Endothelial cell of umbilical vein (primary cell): Measurements from ENCODE around the gene GSG1L. TPM values are rescaled to one million over a fixed set of nuclear protein-coding genes. Genes with fewer than 3 reads are reported as not detected.

ENCODE experiments used
- BruUV-seq: library from RNA; stranded (reverse); fragments of 400-500 nt; replicated peaks from 2 replicates; lab custom pipeline; 2021; lab: Mats Ljungman, UMichigan
- CTCF ChIA-PET: fragments of 300-600, 350-600 bp; sonication (Branson Sonifier 250); formaldehyde crosslinking; loops from one replicate; lab custom pipeline; 2021; ENCODE audit warnings: antibody characterized with exemption, inconsistent platforms; lab: Charles Lee
- POLR2A ChIA-PET: fragments of 300-600, 350-600 bp; sonication (Branson Sonifier 250); formaldehyde crosslinking; loops from one replicate; lab custom pipeline; 2021; ENCODE audit warnings: antibody characterized with exemption, inconsistent platforms; lab: Charles Lee
- DNase-seq: peaks from one replicate; pipeline ENCODE4 v3.0.0-alpha.2; 2011; ENCODE audit warnings: low read depth, low spot score
- FAIRE-seq: peaks from 2 replicates; lab custom pipeline; 2011; peaks lifted over from hg19 to GRCh38; lab: Jason Lieb, UNC
- H2AFZ ChIP-seq: 2 replicates; pipeline ENCODE4 v1.6.0; 2012; ENCODE audit warnings: low read depth, low read length, control low read depth, inconsistent platforms
- H3K27ac ChIP-seq: 2 replicates; pipeline ENCODE4 v1.5.1; 2011; ENCODE audit warnings: low read depth, mild to moderate bottlenecking, control low read depth, low read length, moderate library complexity; ENCODE audit not compliant: insufficient read depth
- H3K27me3 ChIP-seq, 2 experiments: 2 replicates each; pipeline versions ENCODE4 v1.6.0 to v1.6.1; 2011; ENCODE audit warnings: low read length in 2 of 2, mixed read lengths in 1 of 2; ENCODE audit not compliant: control insufficient read depth in 2 of 2, insufficient read depth in 2 of 2
- H3K36me3 ChIP-seq, 2 experiments: 2 replicates in 1 of 2; 3 replicates in 1 of 2; pipeline ENCODE4 v1.5.1; 2011; ENCODE audit warnings: low read length in 2 of 2, mild to moderate bottlenecking in 1 of 2, moderate library complexity in 1 of 2; ENCODE audit not compliant: control insufficient read depth in 2 of 2, insufficient read depth in 2 of 2; ENCODE audit errors: extremely low read depth in 1 of 2
- H3K4me1 ChIP-seq: 3 replicates; pipeline ENCODE4 v1.5.1; 2011; ENCODE audit warnings: mild to moderate bottlenecking, low read length; ENCODE audit not compliant: control insufficient read depth, insufficient read depth; ENCODE audit errors: extremely low read depth
- H3K4me2 ChIP-seq: 2 replicates; pipeline ENCODE4 v1.6.1; 2011; ENCODE audit warnings: low read length, control low read depth, mixed read lengths; ENCODE audit not compliant: insufficient read depth
- H3K4me3 ChIP-seq, 3 experiments: fragments of 200-600 bp in 1 of 3; sonication (generic), shearing (Covaris generic) in 1 of 3; replicated peaks in 1 of 3; 2 replicates each; pipeline ENCODE4 v1.5.1; 2011 to 2016; ENCODE audit warnings: control low read depth in 3 of 3, low read length in 3 of 3, mild to moderate bottlenecking in 2 of 3, inconsistent platforms in 1 of 3, low read depth in 1 of 3, moderate library complexity in 1 of 3; ENCODE audit not compliant: insufficient read depth in 1 of 3
- H3K79me2 ChIP-seq: 2 replicates; pipeline ENCODE4 v1.6.0; 2012; ENCODE audit warnings: low read length, inconsistent platforms; ENCODE audit not compliant: control insufficient read depth, insufficient read depth
- H3K9ac ChIP-seq: replicated peaks from 2 replicates; pipeline ENCODE3; 2011; ENCODE audit warnings: low read length, control low read depth; ENCODE audit not compliant: insufficient read depth; ENCODE audit errors: extremely low read depth
- H3K9me1 ChIP-seq: replicated peaks from 3 replicates; pipeline ENCODE4 v1.6.0; 2011; ENCODE audit warnings: mild to moderate bottlenecking, low read length; ENCODE audit not compliant: control insufficient read depth, insufficient read depth; ENCODE audit errors: extremely low read depth
- H3K9me3 ChIP-seq: replicated peaks from 2 replicates; pipeline ENCODE4 v1.5.1; 2012; ENCODE audit warnings: low read length, inconsistent platforms; ENCODE audit not compliant: control insufficient read depth, insufficient read depth
- H4K20me1 ChIP-seq: replicated peaks from 2 replicates; pipeline ENCODE3; 2011; ENCODE audit warnings: mild to moderate bottlenecking, low read length; ENCODE audit not compliant: control insufficient read depth, insufficient read depth; ENCODE audit errors: extremely low read depth
- FOS ChIP-seq: IDR thresholded peaks from 2 replicates; pipeline ENCODE4 v1.6.1; 2011; ENCODE audit warnings: mild to moderate bottlenecking, low read length, moderate library complexity, borderline replicate concordance; ENCODE audit not compliant: insufficient read depth
- dilution Hi-C: fragments of 300-500 bp; cut with MboI; formaldehyde crosslinking; loops from one replicate; pipeline ENCODE4 v1.15.0; 2019; ENCODE audit warnings: low sequenced_read_pairs; ENCODE audit not compliant: extremely low pct_ligation_motif_present
- intact Hi-C: fragments of 100-400 bp; cut with micrococcal nuclease; formaldehyde crosslinking; loops from one replicate; pipeline ENCODE4 v1.10.0; 2022
- polyA plus RNA-seq, 4 experiments: library from polyadenylated mRNA; depleted of rRNA in 3 of 4; stranded (reverse) in 3 of 4; unstranded in 1 of 4; fragments of >200 nt; gene quantifications; 2 replicates each; pipeline versions ENCODE4 v1.2.1 to v1.2.3, GENCODE V29; 2011 to 2012; ENCODE audit warnings: missing spikeins in 1 of 4
- total RNA-seq: library from RNA; stranded (reverse); gene quantifications from 2 replicates; pipeline ENCODE4 v1.2.3, GENCODE V29; 2021
- TF ChIP-seq, protein P1 (sequence below), 2 donors: IDR thresholded peaks; 1 replicate in 1 of 2; 2 replicates in 1 of 2; pipeline ENCODE4 v1.5.1; 2011; ENCODE audit warnings: low read length in 2 of 2, mild to moderate bottlenecking in 2 of 2, moderate library complexity in 2 of 2, control low read depth in 1 of 2, inconsistent platforms in 1 of 2, low read depth in 1 of 2; ENCODE audit not compliant: insufficient read depth in 1 of 2; ENCODE audit errors: extremely low read depth in 1 of 2

The GSG1L gene
- total and polyA plus RNA-seq, 2 donors (not counting 3 experiments of a cell fraction or from before 2014, with no cell fraction given) = 0.06 TPM; not detected in 1

GRCh38 chr16:27867122-27868110 lies 196.1 kb downstream of the GSG1L start:
- DNase-seq (peak; percentile 78), FAIRE-seq (peak; percentile 89)
- no TSS peak for BruUV-seq
- Histone ChIP-seq H4K20me1 (no peaks in the 10 kb centered on the region), H3K4me3 (no peak overlapping the region), H2AFZ (peak overlapping the region; percentile 56), H3K36me3 (no peaks in the 10 kb centered on the region), H3K9me3 (no peaks in the 10 kb centered on the region), H3K4me2 (no peak overlapping the region), H3K9ac (no peak overlapping the region), H3K79me2 (no peaks in the 10 kb centered on the region), H3K27ac (no peak overlapping the region), H3K27me3 (no peaks in the 10 kb centered on the region), H3K9me1 (no peaks in the 10 kb centered on the region), H3K4me1 (no peaks in the 10 kb centered on the region)
- POLR2A ChIA-PET = interaction anchor here (0.5 to 0.6 kb wide), 2 partner anchors 8 to 13 kb away, joined by 3 to 5 read pairs; no protein-coding TSS in a partner anchor
- CTCF ChIA-PET = interaction anchor here (0.5 to 3.8 kb wide), 31 partner anchors 9 to 439 kb away, joined by 3 to 62 read pairs (median 5); no protein-coding TSS in a partner anchor
- dilution Hi-C loops (no loop called here), intact Hi-C loops (loop anchor here (1.0 to 2.0 kb wide), 7 partner anchors 108 to 317 kb away; partner anchors contain the start of gene KATNIP)
- TF ChIP-seq FOS = no peak
- TF ChIP-seq, protein P1, sequence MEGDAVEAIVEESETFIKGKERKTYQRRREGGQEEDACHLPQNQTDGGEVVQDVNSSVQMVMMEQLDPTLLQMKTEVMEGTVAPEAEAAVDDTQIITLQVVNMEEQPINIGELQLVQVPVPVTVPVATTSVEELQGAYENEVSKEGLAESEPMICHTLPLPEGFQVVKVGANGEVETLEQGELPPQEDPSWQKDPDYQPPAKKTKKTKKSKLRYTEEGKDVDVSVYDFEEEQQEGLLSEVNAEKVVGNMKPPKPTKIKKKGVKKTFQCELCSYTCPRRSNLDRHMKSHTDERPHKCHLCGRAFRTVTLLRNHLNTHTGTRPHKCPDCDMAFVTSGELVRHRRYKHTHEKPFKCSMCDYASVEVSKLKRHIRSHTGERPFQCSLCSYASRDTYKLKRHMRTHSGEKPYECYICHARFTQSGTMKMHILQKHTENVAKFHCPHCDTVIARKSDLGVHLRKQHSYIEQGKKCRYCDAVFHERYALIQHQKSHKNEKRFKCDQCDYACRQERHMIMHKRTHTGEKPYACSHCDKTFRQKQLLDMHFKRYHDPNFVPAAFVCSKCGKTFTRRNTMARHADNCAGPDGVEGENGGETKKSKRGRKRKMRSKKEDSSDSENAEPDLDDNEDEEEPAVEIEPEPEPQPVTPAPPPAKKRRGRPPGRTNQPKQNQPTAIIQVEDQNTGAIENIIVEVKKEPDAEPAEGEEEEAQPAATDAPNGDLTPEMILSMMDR (IDR thresholded peaks at IDR 0.05; ENCODE audit: extremely low read depth in 1 of 2, insufficient read depth in 1 of 2, low read depth in 1 of 2, low read length in 2 of 2) = peak; percentile 54 to 84
